ENCODE data around the gene RASD1.

RASD1 gene

DNA sequence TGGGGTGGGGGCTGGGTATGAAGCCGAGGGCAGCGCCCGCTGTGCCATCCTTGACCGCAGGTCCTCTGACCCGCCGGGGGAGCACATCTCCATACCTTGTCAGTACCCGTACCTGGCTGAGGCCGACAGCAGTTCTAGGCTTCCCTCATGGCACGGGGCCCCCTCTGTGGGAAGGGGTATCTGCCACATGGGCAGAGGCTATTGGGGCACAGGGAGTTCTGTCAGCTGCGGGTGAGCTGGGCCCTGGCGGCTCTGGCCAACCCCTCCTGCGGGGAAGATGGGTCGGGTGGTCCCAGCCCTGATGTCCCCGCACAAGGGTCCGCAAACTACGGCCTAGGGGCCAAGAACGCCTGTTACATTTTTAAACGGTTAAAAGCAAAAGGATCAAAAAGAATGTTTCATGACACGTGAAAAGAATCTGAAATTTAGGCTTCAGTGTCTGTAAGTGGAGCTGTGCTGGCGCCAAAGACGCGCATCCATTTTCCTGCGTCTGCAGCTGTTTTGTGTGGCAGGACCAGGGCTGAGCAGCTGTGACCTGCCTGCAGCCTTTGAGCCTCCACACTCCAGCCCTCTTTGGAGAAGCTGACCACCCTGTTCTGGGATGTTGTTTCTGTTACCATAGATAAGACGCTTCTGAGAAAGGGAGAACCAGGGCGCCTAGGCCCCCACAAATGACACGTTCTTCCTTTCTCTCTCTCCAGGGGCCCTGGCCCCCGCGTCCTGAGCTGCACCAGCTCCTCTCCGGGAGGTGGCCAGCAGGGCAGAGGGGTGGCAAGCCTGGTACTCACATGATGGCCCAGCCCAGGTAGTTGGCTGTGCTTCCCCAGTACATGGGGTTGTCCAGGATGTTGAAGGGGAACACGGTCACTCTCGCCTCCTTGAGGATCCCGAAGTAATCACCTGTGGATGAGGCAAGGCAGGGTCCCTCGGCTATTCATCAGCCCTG lies 12.7 kb upstream of the RASD1 start:
- no peak overlapping the region for H3K27ac ChIP-seq (replicated peaks)
- H3K4me3 ChIP-seq (replicated peaks; ENCODE audit: insufficient read depth, low read length): no peak overlapping the region
- H3K27me3 ChIP-seq (ENCODE audit: insufficient read depth, poor library complexity, severe bottlenecking): no peaks in the 10 kb centered on the region
- DNase-seq (ENCODE audit: low read depth in 1 of 2, low spot score in 1 of 2): no peak
- TF ChIP-seq GABPA (IDR thresholded peaks at IDR 0.05; ENCODE audit: low read depth): no peak
- TF ChIP-seq, protein P1, sequence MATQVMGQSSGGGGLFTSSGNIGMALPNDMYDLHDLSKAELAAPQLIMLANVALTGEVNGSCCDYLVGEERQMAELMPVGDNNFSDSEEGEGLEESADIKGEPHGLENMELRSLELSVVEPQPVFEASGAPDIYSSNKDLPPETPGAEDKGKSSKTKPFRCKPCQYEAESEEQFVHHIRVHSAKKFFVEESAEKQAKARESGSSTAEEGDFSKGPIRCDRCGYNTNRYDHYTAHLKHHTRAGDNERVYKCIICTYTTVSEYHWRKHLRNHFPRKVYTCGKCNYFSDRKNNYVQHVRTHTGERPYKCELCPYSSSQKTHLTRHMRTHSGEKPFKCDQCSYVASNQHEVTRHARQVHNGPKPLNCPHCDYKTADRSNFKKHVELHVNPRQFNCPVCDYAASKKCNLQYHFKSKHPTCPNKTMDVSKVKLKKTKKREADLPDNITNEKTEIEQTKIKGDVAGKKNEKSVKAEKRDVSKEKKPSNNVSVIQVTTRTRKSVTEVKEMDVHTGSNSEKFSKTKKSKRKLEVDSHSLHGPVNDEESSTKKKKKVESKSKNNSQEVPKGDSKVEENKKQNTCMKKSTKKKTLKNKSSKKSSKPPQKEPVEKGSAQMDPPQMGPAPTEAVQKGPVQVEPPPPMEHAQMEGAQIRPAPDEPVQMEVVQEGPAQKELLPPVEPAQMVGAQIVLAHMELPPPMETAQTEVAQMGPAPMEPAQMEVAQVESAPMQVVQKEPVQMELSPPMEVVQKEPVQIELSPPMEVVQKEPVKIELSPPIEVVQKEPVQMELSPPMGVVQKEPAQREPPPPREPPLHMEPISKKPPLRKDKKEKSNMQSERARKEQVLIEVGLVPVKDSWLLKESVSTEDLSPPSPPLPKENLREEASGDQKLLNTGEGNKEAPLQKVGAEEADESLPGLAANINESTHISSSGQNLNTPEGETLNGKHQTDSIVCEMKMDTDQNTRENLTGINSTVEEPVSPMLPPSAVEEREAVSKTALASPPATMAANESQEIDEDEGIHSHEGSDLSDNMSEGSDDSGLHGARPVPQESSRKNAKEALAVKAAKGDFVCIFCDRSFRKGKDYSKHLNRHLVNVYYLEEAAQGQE (IDR thresholded peaks at IDR 0.05; ENCODE audit: insufficient replicate concordance, low read depth): no peak
- no peak for TF ChIP-seq POLR2AphosphoS5 (IDR thresholded peaks at IDR 0.05; ENCODE audit: low read depth)
- no peak for TF ChIP-seq SPI1 (IDR thresholded peaks at IDR 0.05; ENCODE audit: borderline replicate concordance, low read depth)
- TF ChIP-seq, protein P2, sequence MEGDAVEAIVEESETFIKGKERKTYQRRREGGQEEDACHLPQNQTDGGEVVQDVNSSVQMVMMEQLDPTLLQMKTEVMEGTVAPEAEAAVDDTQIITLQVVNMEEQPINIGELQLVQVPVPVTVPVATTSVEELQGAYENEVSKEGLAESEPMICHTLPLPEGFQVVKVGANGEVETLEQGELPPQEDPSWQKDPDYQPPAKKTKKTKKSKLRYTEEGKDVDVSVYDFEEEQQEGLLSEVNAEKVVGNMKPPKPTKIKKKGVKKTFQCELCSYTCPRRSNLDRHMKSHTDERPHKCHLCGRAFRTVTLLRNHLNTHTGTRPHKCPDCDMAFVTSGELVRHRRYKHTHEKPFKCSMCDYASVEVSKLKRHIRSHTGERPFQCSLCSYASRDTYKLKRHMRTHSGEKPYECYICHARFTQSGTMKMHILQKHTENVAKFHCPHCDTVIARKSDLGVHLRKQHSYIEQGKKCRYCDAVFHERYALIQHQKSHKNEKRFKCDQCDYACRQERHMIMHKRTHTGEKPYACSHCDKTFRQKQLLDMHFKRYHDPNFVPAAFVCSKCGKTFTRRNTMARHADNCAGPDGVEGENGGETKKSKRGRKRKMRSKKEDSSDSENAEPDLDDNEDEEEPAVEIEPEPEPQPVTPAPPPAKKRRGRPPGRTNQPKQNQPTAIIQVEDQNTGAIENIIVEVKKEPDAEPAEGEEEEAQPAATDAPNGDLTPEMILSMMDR (IDR thresholded peaks at IDR 0.05; ENCODE audit: insufficient read depth, low read length): no peak

DNA sequence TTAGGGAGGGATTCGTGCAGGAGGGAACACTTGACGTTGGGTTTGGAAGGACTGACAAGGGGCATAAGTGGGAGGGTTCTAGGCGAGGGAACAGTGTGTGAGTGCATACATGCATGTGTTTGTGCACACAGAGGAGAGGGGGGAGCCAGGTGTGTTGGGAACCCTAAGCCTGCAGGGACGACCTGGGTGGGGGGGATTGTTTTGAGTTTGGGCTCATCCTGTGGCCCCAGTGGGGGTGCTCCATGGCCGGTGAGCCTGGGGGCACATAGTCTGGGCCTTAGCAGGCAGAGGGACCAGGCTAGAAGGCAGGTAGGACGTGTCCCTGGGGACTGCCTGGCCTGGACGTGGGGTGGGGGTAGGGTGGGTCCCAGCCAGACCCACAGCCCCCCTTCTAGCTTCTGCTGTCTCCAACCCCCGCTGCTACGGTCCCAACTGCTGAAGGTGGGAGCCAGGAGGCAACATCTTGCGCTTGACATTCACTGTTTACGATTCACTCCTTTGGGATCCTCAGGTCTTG lies 11.9 kb upstream of the RASD1 start:
- Histone ChIP-seq H3K27me3 (ENCODE audit: insufficient read depth, poor library complexity, severe bottlenecking) (no peaks in the 10 kb centered on the region), H3K27ac (replicated peaks) (no peak overlapping the region), H3K4me3 (replicated peaks; ENCODE audit: insufficient read depth, low read length) (no peak overlapping the region)
- TF ChIP-seq, protein P1 (IDR thresholded peaks at IDR 0.05; ENCODE audit: insufficient replicate concordance, low read depth): no peak
- TF ChIP-seq SPI1 (IDR thresholded peaks at IDR 0.05; ENCODE audit: borderline replicate concordance, low read depth) (no peak), POLR2AphosphoS5 (IDR thresholded peaks at IDR 0.05; ENCODE audit: low read depth) (no peak), GABPA (IDR thresholded peaks at IDR 0.05; ENCODE audit: low read depth) (no peak)
- TF ChIP-seq, protein P2 (IDR thresholded peaks at IDR 0.05; ENCODE audit: insufficient read depth, low read length): no peak
- DNase-seq (ENCODE audit: low read depth in 1 of 2, low spot score in 1 of 2): no peak

DNA sequence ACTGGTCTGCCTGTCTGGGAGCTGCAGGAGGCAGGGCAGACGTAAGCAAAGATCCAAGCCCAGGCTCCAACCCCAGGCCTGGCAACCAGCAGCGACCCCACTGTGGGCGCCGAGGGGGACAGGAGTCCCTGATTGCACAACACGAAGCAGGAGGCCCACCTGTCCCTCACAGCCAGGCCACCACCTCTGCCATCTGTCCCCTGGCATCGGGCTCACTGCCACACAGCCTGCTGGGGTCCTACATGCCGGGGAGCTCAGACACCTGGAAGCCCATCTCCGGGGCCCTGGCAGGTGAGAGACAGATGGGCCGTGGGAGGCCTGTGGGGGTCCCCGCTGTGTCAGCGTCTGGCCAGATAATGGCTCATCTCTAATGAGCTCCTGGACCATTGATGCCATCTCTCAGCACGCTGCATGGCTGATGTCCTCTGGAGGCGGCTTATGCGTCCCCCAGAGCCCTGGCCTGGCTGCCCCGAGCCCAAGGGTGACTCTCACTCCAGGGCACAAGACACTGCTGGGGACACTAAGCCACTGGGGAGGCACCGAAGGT lies 11.3 kb upstream of the RASD1 start:
- no peak overlapping the region for H3K27ac ChIP-seq (replicated peaks)
- H3K27me3 ChIP-seq (ENCODE audit: insufficient read depth, poor library complexity, severe bottlenecking): no peaks in the 10 kb centered on the region
- TF ChIP-seq POLR2AphosphoS5 (IDR thresholded peaks at IDR 0.05; ENCODE audit: low read depth) (no peak), GABPA (IDR thresholded peaks at IDR 0.05; ENCODE audit: low read depth) (no peak), SPI1 (IDR thresholded peaks at IDR 0.05; ENCODE audit: borderline replicate concordance, low read depth) (no peak)
- TF ChIP-seq, protein P2 (IDR thresholded peaks at IDR 0.05; ENCODE audit: insufficient read depth, low read length): no peak
- TF ChIP-seq, protein P1 (IDR thresholded peaks at IDR 0.05; ENCODE audit: insufficient replicate concordance, low read depth): no peak
- DNase-seq (ENCODE audit: low read depth in 1 of 2, low spot score in 1 of 2): no peak
- no peak overlapping the region for H3K4me3 ChIP-seq (replicated peaks; ENCODE audit: insufficient read depth, low read length)

Measured in HL-60 (cell line).